ENCODE measurements around the gene C1QTNF3.
"Not testable (repeated sequence)": the region's sequence is repeated elsewhere in the genome, so short reads cannot be mapped to it uniquely, and the experiment has no call there.

Gene C1QTNF3

DNA sequence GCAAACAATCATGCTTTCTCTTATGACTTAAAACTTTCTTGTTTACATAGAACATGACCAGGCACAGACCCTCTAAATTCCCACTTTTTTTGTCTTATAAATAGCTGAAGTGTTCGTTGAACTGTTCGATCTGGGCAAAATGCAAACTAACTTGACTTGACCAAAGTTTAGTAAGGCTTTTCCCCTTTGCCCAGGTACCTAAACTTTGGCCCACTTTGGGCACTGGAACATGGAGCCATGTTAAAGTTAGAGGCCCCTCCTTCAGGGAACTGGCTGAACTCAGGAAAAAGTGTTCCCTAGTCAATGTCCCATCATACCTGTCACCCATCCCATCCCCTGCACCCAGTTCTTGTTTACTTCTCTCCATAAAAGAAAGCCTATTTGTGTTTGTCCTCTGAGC is 25.8 kb downstream of the C1QTNF3 start:
- DNase-seq = no peak

DNA sequence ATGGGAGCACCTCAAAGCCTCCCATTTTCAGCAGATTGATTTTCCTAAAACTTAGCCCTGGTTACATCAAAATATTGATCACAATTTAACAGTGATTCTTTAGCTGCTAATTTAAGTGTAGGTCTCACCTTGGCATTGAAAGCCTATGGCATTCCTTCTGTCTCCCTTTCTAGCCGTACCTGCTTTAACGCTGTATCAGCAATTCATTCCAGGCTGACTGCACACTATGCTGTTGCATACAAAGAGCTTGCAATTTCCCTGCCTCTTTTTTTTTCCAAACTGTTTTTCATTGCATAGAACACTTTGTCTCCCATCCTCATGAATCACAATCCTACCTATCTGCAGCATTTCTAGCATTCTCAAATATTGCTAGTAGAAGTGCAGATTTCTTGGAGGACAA is 26.3 kb downstream of the C1QTNF3 start:
- DNase-seq = no peak

DNA sequence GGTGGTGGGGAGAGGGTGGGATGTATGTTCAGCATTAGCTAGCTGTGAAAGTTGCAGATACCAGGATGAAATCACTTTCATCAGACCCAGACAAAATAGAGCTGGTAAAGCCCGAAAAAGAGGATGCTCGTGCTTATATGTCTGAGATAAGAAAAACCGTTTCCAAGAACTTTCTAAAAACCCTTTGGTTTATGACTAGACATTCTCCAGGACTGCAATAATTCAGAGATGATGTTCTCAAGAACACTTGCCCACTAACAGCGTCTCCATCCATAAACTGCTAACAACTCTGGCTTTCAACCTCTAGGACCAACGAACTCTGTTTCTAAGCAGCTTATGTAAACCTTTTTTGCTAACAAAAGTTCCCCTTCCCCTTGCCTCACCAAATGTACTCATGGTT is 26.8 kb downstream of the C1QTNF3 start:
- no peak for DNase-seq

DNA sequence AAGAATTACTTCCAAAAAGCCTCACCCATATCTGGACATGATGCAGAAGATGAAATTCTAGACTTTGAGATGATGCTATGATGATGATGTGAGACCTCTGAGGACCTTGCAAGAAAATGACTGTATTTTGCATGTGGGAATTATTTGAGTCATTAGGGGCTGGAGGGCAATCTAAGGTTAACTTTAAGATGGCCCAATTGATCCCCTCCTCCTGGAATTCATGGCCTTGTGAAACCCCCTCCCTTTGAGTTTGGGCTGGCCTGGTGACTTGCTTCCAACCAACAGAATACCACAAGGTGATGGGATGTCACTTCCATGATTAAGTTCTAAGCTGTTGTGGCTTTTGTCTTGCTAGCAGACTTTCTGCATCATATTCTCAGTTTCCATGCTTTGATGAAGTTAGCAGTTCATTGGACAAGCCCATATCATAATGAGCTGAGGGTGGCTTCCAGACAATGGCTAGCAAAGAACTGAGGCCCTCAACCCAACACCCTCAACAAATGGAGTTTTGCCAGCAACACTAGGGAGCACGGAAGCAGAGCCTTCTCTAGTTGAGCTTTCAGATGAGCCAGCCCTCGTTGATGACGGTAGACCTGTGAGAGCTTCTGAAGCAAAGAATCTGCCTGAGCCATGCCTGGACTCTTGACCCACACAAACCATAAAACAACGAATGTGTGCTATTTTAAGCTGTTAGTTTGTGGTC is 27.7 kb downstream of the C1QTNF3 start:
- no peak for DNase-seq

DNA sequence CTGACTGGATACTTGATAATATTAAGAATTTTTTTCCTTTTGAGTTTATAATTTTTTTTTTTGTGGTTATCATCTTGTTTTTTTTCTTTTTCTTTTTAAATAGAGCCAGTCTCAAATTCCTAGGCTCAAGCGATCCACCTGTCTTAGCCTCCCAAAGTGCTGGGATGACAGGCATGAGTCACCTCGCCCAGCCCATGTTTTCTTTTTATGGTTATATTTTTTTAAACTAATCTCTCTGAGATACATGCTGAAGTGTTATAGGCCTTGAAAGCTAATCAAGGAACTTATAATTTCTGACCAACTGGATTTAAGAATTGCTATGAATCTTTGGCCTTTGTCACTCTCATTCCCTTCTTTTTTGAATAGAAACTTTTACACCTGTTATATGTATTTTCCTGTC is 28.4 kb downstream of the C1QTNF3 start:
- DNase-seq = no peak

DNA sequence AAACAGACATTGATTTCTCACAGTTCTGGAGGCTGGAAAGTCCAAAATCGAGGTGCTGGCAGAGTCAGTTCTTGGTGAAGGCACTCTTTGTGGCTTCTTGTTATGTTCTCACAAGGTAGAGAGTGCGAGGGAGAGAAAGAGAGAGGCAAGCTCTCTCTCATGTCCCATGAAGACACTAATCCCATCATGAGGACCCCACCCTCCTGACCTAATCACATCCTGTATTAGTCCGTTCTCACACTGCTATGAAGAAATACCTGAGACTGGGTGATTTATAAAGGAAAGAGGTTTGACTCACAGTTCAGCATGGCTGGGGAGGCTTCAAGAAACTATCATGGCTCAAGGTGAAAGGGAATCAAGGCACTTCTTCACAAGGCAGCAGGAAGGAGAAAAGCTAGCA is 29.5 kb downstream of the C1QTNF3 start:
- no peak for DNase-seq

DNA sequence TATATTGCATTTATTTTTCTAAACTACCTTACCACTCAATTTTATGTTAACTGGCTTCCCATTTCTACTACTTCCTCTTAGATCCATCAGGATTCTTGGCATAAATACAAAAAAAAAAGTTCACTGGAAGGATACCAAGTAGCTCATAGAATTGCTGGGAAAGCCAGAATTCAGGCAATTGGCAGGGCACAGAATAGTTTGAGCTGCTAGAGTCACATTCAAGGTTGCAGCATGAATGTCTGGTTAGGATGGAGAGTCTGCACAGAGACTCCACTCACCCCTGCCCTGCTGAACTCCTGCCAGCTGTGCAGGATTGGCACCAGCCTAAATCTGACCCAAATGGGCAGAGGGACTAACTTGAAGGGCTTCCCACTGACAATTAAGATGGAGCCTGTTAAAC is 30.2 kb downstream of the C1QTNF3 start:
- no peak for DNase-seq

DNA sequence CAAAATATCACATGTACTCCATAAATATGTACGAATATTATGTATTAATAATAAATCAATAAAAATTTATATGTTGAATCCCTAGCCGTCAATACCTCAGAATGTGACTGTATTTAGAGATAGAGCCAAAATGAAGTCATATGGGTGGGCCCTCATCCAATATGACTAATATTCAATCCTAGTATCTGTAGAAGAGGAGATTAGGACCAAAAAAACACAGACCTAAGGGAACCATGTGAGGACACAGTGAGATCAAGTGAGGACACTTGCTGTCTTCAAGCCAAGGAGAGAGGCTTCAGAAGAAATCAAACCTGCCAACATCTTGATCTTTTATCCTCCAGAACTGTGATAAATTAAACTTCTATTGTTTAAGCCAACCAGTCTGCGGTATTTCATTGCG is 31.5 kb downstream of the C1QTNF3 start:
- DNase-seq = no peak

DNA sequence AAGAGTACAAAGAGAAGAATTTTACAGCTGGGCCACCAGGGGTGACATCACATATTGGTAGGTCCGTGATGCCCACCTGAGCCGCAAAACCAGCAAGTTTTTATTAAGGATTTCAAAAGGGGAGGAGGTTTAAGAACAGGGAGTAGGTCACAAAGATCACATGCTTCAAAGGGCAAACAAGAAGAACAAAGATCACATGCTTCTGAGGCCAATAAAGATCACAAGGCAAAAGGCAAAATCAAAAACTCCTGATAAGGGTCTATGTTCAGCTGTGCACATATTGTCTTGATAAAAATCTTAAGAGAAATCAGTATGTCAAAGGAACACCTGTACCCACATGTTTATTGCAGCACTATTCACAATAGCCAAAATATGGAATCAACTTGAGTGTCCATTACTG is 32.9 kb downstream of the C1QTNF3 start:
- DNase-seq = not testable (repeated sequence)

DNA sequence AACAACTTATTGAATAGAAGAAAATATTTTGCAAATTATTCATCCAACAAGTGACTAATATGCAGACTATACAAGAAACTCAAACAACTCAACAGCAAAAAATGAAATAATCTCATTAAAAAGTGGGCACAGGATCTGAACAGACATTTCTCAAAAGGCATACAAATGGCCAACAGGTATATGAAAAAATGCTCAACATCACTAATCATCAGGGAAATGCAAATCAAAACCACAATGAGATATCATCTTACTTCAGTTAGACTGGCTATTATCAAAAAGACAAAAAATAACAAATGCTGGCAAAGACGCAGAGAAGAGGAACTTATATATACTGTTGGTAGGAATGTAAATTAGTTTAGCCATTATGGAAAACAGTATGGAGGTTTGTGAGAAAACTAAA is 33.4 kb downstream of the C1QTNF3 start:
- DNase-seq = no peak

DNA sequence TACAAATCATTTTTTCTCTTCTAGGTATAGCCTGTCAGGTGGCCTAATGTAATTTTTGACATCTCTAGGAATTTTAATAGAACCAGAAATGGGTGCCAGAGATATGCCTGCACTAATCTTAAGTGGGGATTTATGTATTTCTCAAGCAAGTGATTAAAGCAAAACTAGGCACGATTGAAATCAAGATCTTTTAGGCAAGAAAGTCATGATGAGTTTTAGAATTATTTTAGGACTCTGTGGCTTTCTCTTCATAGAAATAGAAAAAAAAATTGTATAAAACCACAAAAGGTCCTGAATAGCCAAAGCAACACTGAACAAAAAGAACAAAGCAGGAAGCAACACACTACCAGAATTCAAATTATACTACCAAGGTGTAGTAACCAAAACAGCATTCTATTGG is 34.2 kb downstream of the C1QTNF3 start:
- DNase-seq = no peak

DNA sequence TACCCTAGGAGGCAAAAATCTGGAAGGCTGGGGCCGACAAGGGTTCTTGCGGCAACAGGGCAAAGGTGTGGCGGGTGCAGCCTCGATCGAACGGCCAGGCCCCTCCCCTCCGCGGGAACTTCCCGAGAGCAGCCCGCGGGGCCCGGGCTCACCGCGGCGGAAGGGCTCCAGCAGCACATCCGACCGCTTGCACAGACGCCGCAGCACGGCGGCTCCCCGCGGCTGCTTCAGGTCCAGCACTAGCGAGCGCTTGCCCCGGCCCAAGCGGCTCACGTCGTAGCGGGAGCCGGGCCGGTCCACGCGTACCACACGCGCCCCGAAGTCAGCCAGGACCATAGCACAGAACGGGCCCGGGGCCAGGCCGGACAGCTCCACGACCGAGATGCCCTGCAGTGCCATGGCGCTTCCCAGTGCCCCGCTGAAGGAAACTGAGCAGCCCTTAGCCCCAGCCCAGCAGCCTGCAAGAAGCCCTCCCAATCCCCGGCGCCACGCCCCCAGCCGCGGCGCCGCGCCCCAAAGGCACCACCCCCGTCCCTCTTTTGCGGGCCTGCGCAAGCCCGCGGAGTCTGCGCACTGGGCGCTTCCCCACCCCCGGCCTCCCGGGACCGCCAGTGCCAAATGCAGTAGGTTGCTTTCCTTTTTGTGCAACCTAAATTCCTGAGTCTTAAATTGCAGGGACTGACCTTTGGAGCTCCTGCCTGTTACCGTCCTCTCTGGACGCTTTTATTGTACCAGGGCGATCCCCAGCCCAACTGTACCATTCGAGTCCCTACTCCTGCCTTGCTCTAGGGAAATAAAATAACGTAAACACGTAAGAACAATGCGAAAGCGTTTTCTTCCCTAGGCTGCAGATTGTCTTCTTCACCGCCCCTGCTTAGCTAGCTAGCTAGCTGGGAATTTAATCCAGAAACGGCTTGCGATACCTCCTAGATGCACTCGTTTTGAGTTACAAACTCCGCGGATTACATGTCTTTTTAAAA is 35.1 kb downstream of the C1QTNF3 start, which contains the start of gene AMACR:
TSS of gene AMACR (minus strand) at position 430 of the 980 bp plus-strand sequence. CDS start at position 399, 31 bp downstream.
- peak; percentile 93 for DNase-seq

DNA sequence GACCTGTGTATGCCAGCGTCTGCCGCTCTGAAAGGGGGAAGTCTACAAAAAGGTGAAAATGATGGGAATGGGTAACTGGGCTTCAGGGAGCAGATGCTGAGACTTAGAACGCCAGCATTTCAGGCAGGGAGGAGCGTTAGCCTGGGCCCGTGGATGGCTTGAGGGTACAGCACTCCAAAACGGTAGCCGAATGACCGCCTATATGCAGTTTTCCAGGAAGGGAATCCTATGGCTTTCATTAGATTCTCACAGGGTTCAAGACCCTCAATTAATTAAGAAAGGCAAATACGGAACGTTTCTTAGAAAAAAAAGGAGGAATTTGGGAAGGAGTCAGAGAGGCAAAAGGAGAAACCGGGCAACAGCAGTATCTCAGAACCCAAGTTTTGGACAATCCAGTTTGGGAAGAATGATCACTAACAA is 35.8 kb downstream of the C1QTNF3 start:
- DNase-seq = no peak

DNA sequence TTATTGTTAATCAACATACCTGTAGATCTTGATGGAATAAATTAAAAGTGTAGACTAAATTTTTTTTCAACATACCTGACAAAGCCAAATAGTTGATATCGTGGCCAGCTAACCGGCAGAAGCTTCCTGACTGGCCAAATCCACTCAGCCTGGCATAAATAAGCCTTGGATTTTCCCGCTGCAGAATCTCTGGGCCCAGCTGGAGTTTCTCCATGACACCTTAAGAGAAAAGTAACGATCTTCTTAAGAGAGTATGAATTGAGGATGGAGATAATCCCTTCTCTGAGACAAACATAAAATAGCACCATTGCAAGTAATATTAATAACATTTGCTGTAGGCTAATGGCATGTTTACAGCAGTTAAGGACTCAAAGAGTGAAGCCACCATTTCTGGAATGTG is 37.3 kb downstream of the C1QTNF3 start:
- no peak for DNase-seq

DNA sequence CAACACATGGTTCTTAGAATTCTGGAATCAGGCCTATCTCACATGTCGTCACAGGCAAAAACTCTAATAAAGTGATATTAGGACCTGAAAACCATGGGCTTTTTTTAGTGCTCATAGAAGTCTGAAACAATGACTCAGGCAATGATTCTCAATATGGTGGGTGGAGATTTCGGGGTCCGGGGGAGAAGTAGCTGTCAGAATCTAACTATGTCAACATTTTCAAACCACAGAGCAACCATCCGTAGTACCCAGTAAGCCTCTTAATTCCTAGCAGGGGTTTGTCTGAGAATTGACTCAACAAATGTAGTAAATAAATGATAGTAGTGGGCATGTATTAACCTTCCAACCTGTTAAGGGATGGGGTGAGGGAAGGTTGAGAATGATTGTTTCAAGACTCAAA is 37.8 kb downstream of the C1QTNF3 start:
- no peak for DNase-seq

DNA sequence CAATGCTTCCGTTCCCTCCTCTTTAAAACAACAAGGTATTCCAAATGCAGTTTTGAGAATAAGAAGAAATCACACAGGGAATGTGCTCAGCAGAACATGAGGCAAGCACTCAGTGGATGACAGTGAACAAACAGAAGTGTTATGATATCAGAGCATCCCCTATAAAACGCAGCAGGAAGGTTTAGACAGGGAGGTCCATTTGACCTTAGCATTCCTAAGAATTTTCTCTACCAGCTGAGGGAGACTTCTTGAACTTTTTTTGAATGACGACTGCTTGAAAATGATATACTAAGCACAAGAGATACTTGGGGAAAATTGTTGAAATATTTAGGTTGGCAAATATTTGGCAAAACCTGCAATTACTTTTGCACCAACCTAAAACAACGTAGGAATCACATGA is 39.1 kb downstream of the C1QTNF3 start:
- no peak for DNase-seq

DNA sequence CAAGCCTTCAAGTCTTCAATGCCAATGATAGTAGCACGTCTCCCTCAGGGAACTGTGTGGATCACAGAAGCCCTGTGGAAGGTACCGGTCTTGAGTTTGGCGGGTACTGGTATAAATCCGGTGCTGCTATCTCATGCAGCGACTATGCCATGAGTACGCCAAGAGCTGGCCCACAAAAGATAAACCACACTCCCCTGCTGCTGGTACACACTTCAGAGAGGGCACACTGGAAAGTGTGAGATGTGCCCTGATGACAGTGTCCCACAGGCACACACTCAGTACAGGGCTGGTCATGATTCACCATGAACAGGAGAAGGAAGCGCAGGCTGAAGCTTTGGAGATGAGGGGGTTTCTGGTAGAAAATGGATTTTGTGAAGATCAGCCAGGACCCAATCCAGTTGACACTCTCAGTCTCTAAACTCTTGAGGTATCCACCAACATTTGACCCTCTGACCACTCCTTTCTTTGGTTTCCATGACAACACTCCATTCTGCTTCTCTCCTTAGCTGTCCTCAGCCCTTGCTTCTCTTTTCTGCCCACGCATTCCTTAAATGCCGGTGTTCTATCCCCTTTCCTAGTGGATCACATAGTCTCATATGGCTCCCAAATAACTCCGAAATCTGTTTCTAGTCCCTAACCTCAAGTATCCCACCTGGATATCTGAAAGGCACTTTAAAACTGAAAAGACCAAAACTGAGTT is 40.2 kb downstream of the C1QTNF3 start:
- no peak for DNase-seq

DNA sequence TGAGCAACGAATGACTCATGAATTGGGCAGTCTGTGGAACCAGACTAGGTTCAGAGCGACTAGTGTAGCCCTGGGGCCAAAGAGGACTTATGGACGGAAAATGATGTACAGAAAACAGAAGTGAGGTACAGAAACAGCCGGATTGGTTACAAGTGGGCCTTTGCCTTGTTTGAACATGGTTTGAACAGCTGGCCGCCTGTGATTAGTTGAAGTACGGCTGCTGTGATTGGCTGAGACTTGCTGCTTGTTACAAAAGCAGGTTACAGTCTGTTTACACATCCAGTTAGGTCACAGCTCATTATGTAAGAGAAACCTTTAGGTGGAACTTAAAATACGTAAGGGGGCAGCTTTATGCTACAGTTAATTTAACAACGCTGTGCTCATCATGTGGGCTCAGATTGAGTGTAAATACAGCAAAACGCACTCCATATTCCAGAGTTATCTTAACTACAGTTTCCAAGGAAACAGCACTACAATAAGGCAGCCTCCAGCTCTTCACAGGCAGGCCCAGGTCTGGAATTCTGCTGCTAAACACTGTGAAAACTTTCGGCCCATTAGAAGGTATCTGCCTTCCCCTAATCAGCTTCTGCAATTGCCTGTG is 41.7 kb downstream of the C1QTNF3 start:
- peak; percentile 85 for DNase-seq

DNA sequence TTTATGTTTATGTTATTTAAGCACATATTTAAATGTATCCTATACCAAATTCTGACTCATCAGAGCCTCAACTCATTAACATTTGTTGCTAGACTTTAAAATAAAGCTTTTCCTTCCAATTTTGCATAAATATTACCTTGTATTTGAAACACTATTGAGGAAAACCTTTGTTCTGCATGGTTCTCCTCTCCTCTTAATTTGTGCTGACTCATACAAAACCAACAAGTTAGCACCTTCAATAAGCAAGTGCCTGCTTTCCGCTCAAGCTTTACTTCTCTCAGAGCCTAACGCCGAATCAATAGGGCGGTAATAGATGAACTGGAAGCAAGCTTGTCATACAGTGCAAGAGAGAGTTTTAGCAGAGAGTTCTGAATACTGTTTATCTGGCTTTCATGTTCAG is 43.0 kb downstream of the C1QTNF3 start:
- no peak for DNase-seq

DNA sequence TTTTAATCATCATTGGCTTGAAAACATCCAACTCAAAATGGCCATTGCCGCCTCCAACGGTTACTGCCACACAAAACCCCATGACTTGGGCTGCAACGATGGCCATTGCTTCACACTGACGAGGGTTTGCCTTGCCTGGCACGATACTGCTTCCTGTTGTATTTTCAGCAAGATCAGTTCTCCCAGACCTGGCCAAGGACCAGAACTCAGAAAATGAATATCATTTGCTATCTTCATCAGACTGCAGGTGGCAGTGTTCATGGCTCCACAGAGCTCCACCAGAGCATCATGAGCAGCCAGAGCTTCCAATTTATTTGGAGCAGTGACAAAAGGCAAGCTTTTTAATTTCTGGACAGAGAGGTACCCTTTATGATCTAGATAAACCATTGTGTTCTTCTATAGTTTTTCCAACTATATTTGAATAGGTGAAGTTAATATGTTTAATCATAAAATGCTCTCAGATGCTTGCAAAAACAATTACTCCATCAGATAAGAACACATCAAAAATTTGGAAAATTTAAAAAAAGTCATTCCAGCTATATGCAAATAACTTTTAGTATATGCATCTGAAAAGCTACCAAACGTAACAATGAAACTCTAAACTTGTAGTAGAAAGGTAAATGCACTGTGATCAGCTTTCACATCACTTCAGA is 45.6 kb downstream of the C1QTNF3 start:
- no peak for DNase-seq

DNA sequence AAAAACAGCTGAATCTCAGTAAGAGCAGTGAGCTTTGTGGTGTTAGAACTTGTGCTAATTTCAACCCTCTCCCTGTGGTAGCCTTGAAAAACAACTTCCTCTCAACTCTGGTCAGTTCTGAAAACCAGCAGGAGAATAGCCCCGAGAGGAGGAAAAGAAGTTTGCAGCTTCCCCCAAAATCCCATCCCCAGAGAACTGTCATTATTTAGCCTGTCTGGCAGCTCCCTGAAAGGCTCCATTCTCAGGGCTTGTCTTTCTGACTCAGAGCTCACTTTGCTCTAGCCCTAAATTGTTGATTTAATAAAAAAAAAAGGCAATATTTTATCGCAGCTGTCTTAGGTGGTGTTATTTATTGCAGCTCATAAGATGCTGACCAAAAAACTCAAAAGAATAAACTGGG is 47.1 kb downstream of the C1QTNF3 start:
- no peak for DNase-seq

DNA sequence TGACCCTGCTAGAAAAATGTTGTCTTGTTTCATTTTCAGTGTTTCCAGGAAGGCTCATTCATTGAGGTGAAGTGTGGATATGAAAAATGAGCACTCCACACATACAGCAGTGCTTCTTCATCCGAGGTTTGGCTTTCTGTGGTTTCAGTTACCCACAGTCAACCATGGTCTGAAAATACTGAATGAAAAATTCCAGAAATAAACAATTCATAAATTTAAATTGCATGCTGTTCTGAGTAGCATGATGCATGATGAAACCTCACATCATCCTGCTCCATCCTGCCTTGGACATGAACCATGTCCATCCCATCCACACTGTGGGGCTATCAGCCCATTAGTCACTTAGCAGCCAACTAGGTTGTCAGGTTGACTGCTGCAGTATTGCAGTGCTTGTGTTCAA is 48.2 kb downstream of the C1QTNF3 start:
- no peak for DNase-seq

DNA sequence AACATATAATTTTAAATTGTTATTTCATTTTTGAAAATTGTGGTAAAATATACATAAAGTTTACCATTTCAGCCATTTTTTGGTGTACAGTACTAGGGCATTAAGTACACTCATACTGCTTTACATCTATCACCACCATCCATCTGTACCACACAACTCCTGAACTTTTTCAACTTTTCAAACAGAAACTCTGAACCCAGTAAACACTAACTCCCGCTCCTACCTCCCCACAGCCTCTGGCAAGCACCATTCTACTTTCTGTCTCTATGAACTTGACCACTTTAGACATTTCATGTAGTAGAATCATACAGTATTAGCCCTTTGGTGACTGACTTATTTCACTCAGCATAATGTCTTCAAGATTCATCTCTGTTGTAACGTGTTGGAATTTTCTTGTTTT is 50.1 kb downstream of the C1QTNF3 start:
- no peak for DNase-seq

Data from NCI-H1417 treated with DMSO at 0.1 percent for 48 hours (cell line).